H9 (cell line): ENCODE measurements around the gene PPP1R12B. TPM values are rescaled to one million over a fixed set of nuclear protein-coding genes. Genes with fewer than 3 reads are reported as not detected.

Experiments
- DNase-seq: peaks from one replicate; pipeline ENCODE4 v3.0.0-alpha.2; 2017
- H2AFZ ChIP-seq: one replicate; pipeline ENCODE4 v1.6.1; 2013; ENCODE audit warnings: mild to moderate bottlenecking, low read length, control low read depth, moderate library complexity
- H2AK5ac ChIP-seq: 2 replicates; pipeline ENCODE4 v1.6.1; 2013; ENCODE audit warnings: low read length, control low read depth, mixed read lengths; ENCODE audit not compliant: insufficient read length
- H2BK120ac ChIP-seq: one replicate; pipeline ENCODE4 v1.6.1; 2013; ENCODE audit warnings: low read depth, mild to moderate bottlenecking, low read length, control low read depth, inconsistent platforms; ENCODE audit not compliant: poor library complexity, severe bottlenecking
- H2BK12ac ChIP-seq: 2 replicates; pipeline ENCODE4 v1.6.1; 2013; ENCODE audit warnings: low read length, control low read depth, mixed read lengths, low read depth; ENCODE audit not compliant: insufficient read length
- H2BK15ac ChIP-seq: 2 replicates; pipeline ENCODE4 v1.6.1; 2013; ENCODE audit warnings: low read depth, low read length, control low read depth
- H2BK20ac ChIP-seq: one replicate; pipeline ENCODE4 v1.6.1; 2013; ENCODE audit warnings: low read depth, mild to moderate bottlenecking, low read length, control low read depth, inconsistent platforms; ENCODE audit not compliant: poor library complexity, severe bottlenecking
- H2BK5ac ChIP-seq: 2 replicates; pipeline ENCODE4 v1.6.1; 2013; ENCODE audit warnings: low read length, control low read depth, mixed read lengths; ENCODE audit not compliant: insufficient read length
- H3K14ac ChIP-seq: 2 replicates; pipeline ENCODE4 v1.6.1; 2013; ENCODE audit warnings: low read length, control low read depth; ENCODE audit not compliant: insufficient read depth
- H3K18ac ChIP-seq: 2 replicates; pipeline ENCODE4 v1.6.1; 2013; ENCODE audit warnings: low read depth, mild to moderate bottlenecking, mixed read lengths, low read length, control low read depth; ENCODE audit not compliant: insufficient read length
- H3K23ac ChIP-seq: 2 replicates; pipeline ENCODE4 v1.6.1; 2013; ENCODE audit warnings: low read length, control low read depth, mixed read lengths, low read depth; ENCODE audit not compliant: insufficient read length
- H3K23me2 ChIP-seq: 2 replicates; pipeline ENCODE4 v1.6.1; 2013; ENCODE audit warnings: low read depth, mild to moderate bottlenecking, mixed read lengths, low read length, control low read depth; ENCODE audit not compliant: insufficient read length, poor library complexity, severe bottlenecking
- H3K27ac ChIP-seq: 2 replicates; pipeline ENCODE4 v1.5.1; 2013; ENCODE audit warnings: low read length, control low read depth, mixed read lengths, low read depth; ENCODE audit not compliant: insufficient read length
- H3K27me3 ChIP-seq: 2 replicates; pipeline ENCODE4 v1.6.1; 2013; ENCODE audit warnings: low read length, control low read depth, inconsistent platforms; ENCODE audit not compliant: insufficient read depth
- H3K4ac ChIP-seq: 2 replicates; pipeline ENCODE4 v1.6.1; 2013; ENCODE audit warnings: low read depth, mild to moderate bottlenecking, control low read depth, inconsistent platforms, low read length, moderate library complexity
- H3K4me1 ChIP-seq: 2 replicates; pipeline ENCODE4 v1.6.1; 2013; ENCODE audit warnings: low read length, control low read depth, inconsistent platforms; ENCODE audit not compliant: insufficient read depth
- H3K4me2 ChIP-seq: 2 replicates; pipeline ENCODE4 v1.6.1; 2013; ENCODE audit warnings: low read length, control low read depth, mixed read lengths; ENCODE audit not compliant: insufficient read length, insufficient read depth
- H3K56ac ChIP-seq: 2 replicates; pipeline ENCODE4 v1.6.1; 2013; ENCODE audit warnings: low read depth, mild to moderate bottlenecking, mixed read lengths, low read length, control low read depth; ENCODE audit not compliant: insufficient read length
- H3K79me1 ChIP-seq: 2 replicates; pipeline ENCODE4 v1.6.1; 2013; ENCODE audit warnings: low read depth, mild to moderate bottlenecking, moderate library complexity, low read length, control low read depth, inconsistent platforms; ENCODE audit not compliant: insufficient read depth, poor library complexity, severe bottlenecking
- H3K79me2 ChIP-seq: 2 replicates; pipeline ENCODE4 v1.6.1; 2013; ENCODE audit warnings: low read length, control low read depth, inconsistent platforms; ENCODE audit not compliant: insufficient read depth
- H3K9ac ChIP-seq: 2 replicates; pipeline ENCODE4 v1.6.1; 2013; ENCODE audit warnings: low read length, control low read depth, mixed read lengths; ENCODE audit not compliant: insufficient read length; ENCODE audit errors: extremely low read depth
- H3K9me3 ChIP-seq: one replicate; pipeline ENCODE4 v1.6.1; 2013; ENCODE audit warnings: low read depth, low read length, inconsistent platforms; ENCODE audit not compliant: control insufficient read depth
- H3T11ph ChIP-seq: one replicate; pipeline ENCODE4 v1.6.1; 2013; ENCODE audit warnings: mild to moderate bottlenecking, low read length, control low read depth, inconsistent platforms
- H4K20me1 ChIP-seq: one replicate; pipeline ENCODE4 v1.6.1; 2013; ENCODE audit not compliant: control insufficient read depth, insufficient read length, insufficient read depth
- H4K5ac ChIP-seq: 2 replicates; pipeline ENCODE4 v1.6.1; 2013; ENCODE audit warnings: low read depth, mild to moderate bottlenecking, mixed read lengths, low read length, control low read depth; ENCODE audit not compliant: insufficient read length
- H4K8ac ChIP-seq: replicated peaks from 2 replicates; pipeline ENCODE4 v1.6.1; 2013; ENCODE audit warnings: low read length, control low read depth, mixed read lengths, low read depth; ENCODE audit not compliant: insufficient read length
- H4K91ac ChIP-seq: 2 replicates; pipeline ENCODE4 v1.6.1; 2013; ENCODE audit warnings: low read depth, mild to moderate bottlenecking, moderate library complexity, mixed read lengths, low read length, control low read depth; ENCODE audit not compliant: insufficient read length
- H3K27ac Mint-ChIP-seq, 3 experiments: 2 replicates in 2 of 3; 3 replicates in 1 of 3; pipeline ENCODE4 v1.8.0; 2020 to 2021; ENCODE audit warnings: mixed read lengths in 3 of 3, mild to moderate bottlenecking in 1 of 3, moderate library complexity in 1 of 3
- H3K27me3 Mint-ChIP-seq: 2 replicates; pipeline ENCODE4 v1.8.0; 2021; ENCODE audit warnings: low read depth, mild to moderate bottlenecking, moderate library complexity, mixed read lengths
- H3K36me3 Mint-ChIP-seq, 3 experiments: 2 replicates in 2 of 3; 3 replicates in 1 of 3; pipeline ENCODE4 v1.8.0; 2020 to 2021; ENCODE audit warnings: low read depth in 3 of 3, mixed read lengths in 3 of 3; ENCODE audit not compliant: insufficient read depth in 1 of 3
- H3K4me1 Mint-ChIP-seq, 2 experiments: 2 replicates each; pipeline ENCODE4 v1.8.0; 2020; ENCODE audit warnings: mixed read lengths in 2 of 2
- H3K4me3 Mint-ChIP-seq, 2 experiments: 2 replicates in 1 of 2; 3 replicates in 1 of 2; pipeline ENCODE4 v1.8.0; 2020 to 2021; ENCODE audit warnings: mild to moderate bottlenecking in 2 of 2, mixed read lengths in 2 of 2, moderate library complexity in 1 of 2
- H3K9me3 Mint-ChIP-seq, 2 experiments: 2 replicates in 1 of 2; 3 replicates in 1 of 2; pipeline ENCODE4 v1.8.0; 2020; ENCODE audit warnings: mild to moderate bottlenecking in 2 of 2, mixed read lengths in 2 of 2, moderate library complexity in 1 of 2
- CTCF ChIP-seq: fragments of 200-600 bp; sonication (generic); conservative IDR thresholded peaks from 3 replicates; pipeline ENCODE4 v1.8.0; 2021; ENCODE audit warnings: antibody characterized with exemption, mild to moderate bottlenecking
- WGBS: extraction: QIAGEN DNeasy Blood & Tissue Kit; methylation state at CpG from one replicate; pipeline ENCODE4 v1.1.7; 2013; ENCODE audit warnings: missing lambda C conversion rate, low lambda C conversion rate, mixed read lengths; ENCODE audit not compliant: insufficient read length; ENCODE audit errors: extremely low coverage; 5-methylcytosine and 5-hydroxymethylcytosine counted together
- total RNA-seq: library from RNA; stranded (reverse); gene quantifications from 2 replicates; pipeline ENCODE4 v1.2.1, GENCODE V29; 2021

The PPP1R12B gene
- total RNA-seq, 1 experiment from 2014 or later = 12.9 TPM

- Histone ChIP-seq H3K4me2 (no peak overlapping the region), H4K5ac (no peak overlapping the region), H3T11ph (no peak overlapping the region), H3K9ac (no peak overlapping the region), H2BK12ac (no peak overlapping the region), H3K79me2 (no peaks in the 10 kb centered on the region), H2AFZ (no peak overlapping the region), H2BK15ac (no peak overlapping the region), H4K91ac (no peak overlapping the region), H2BK20ac (no peak overlapping the region), H3K27me3 (no peaks in the 10 kb centered on the region), H3K4ac (no peak overlapping the region), H3K56ac (no peak overlapping the region), H2AK5ac (no peak overlapping the region), H3K14ac (no peak overlapping the region), H2BK120ac (no peak overlapping the region), H3K23ac (no peak overlapping the region), H3K27ac (no peak overlapping the region), H3K4me1 (peaks cover 15% of the 10 kb centered on the region; the same call in 1 of the 2 replicates), H3K18ac (no peak overlapping the region), H4K8ac (no peak overlapping the region), H4K20me1 (no peaks in the 10 kb centered on the region), H3K79me1 (no peaks in the 10 kb centered on the region), H3K9me3 (no peaks in the 10 kb centered on the region), H3K23me2 (no peaks in the 10 kb centered on the region), H2BK5ac (no peak overlapping the region)
- Mint-ChIP-seq H3K36me3 (no peaks in the 10 kb centered on the region; a peak in 1 of 7 replicates), H3K4me3 (no peak overlapping the region), H3K4me1 (peaks cover 52 to 57% of the 10 kb centered on the region in 2 experiments), H3K27ac (no peak overlapping the region), H3K9me3 (no peaks in the 10 kb centered on the region), H3K27me3 (no peaks in the 10 kb centered on the region)
- no CpG with 5 or more reads among the region's 1 CpG for WGBS
- no peak for TF ChIP-seq CTCF
- DNase-seq = no peak
These were observed 215.3 kb downstream of the PPP1R12B start for GRCh38 chr1:202563818-202564217.
